Measurements from ENCODE around the gene DPYSL4.

DNA sequence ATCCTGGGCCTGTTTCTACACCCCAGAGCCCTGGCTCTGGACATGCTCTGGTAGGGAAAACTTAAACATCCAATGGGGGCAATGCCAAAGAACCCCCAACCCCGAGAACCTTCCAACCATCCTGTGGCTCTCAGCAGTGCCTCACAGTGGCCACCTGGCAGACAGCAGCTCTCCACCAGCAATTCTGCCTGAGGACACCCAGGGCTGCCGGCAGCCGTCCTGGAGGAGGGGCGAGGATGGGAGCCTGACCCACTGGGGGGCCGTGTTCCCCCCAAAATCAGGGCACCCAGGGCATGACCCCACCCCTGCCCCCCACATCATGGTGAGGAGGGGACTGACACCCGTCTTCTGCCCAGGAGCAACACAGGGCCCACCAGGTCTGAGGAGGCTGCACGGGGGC is 32.7 kb downstream of the DPYSL4 start:
- TF ChIP-seq CTCF (IDR thresholded peaks at IDR 0.05; ENCODE audit: insufficient read depth, low read depth, low read length): no peak
- TF ChIP-seq EZH2 (IDR thresholded peaks at IDR 0.05; ENCODE audit: insufficient read depth, low read length): no peak

All from astrocyte (in vitro differentiated cells and primary cell).